ENCODE results near the gene SCYGR8.

The SCYGR8 gene

GRCh38 chr2:227774011-227774624, 28.4 kb downstream of the SCYGR8 start:
- no peak overlapping the region for H3K4me3 ChIP-seq
- no peak for DNase-seq (ENCODE audit: low spot score)
- H3K27ac ChIP-seq = no peak overlapping the region
- TF ChIP-seq CTCF (IDR thresholded peaks at IDR 0.05) = no peak

- Histone ChIP-seq H3K27ac (no peak overlapping the region), H3K4me3 (no peak overlapping the region)
- DNase-seq (ENCODE audit: low spot score) = no peak
- no peak for TF ChIP-seq CTCF (IDR thresholded peaks at IDR 0.05)
Measured at GRCh38 chr2:227774895-227775842, 29.5 kb downstream of the SCYGR8 start.

- Histone ChIP-seq H3K27ac (no peak overlapping the region), H3K4me3 (no peak overlapping the region)
- DNase-seq (ENCODE audit: low spot score) = no peak
- no peak for TF ChIP-seq CTCF (IDR thresholded peaks at IDR 0.05)
Measured at GRCh38 chr2:227780981-227781615, 35.4 kb downstream of the SCYGR8 start.

- Histone ChIP-seq H3K4me3 (no peak overlapping the region), H3K27ac (no peak overlapping the region)
- TF ChIP-seq CTCF (IDR thresholded peaks at IDR 0.05) = no peak
- DNase-seq (ENCODE audit: low spot score) = no peak
Measured at GRCh38 chr2:227781841-227782240, 36.1 kb downstream of the SCYGR8 start.

GRCh38 chr2:227782804-227783203, 37.1 kb downstream of the SCYGR8 start:
- DNase-seq (ENCODE audit: low spot score) = no peak
- H3K4me3 ChIP-seq = no peak overlapping the region
- no peak overlapping the region for H3K27ac ChIP-seq

More at GRCh38 chr2:227782804-227783203, 37.1 kb downstream of the SCYGR8 start:
- no peak for TF ChIP-seq CTCF (IDR thresholded peaks at IDR 0.05)

Measured in coronary artery (tissue), 2 donors.